OCI-LY1 (cell line): ENCODE data around the gene DLD.

Experiments used
- H2AFZ ChIP-seq: fragments of 200-600 bp; sonication (generic), shearing (Covaris generic); 2 replicates; pipeline ENCODE4 v1.6.0; 2014; ENCODE audit warnings: antibody characterized with exemption, mild to moderate bottlenecking, low read length
- H3F3A ChIP-seq: fragments of 200-600 bp; sonication (generic), shearing (Covaris generic); 2 replicates; pipeline ENCODE4 v1.6.0; 2014; ENCODE audit warnings: mild to moderate bottlenecking, antibody characterized with exemption, low read length, moderate library complexity; ENCODE audit not compliant: insufficient read depth
- H3K27ac ChIP-seq: fragments of 200-600 bp; sonication (generic); 2 replicates; pipeline ENCODE4 v1.5.1; 2014; ENCODE audit warnings: low read length, mixed run types, mild to moderate bottlenecking, low read depth; ENCODE audit not compliant: poor library complexity, severe bottlenecking
- H3K27me3 ChIP-seq: fragments of 200-600 bp; sonication (generic); 2 replicates; pipeline ENCODE4 v1.6.0; 2014; ENCODE audit warnings: antibody characterized with exemption, mild to moderate bottlenecking, low read length, moderate library complexity; ENCODE audit not compliant: insufficient read depth
- H3K36me3 ChIP-seq: fragments of 200-600 bp; sonication (generic); 2 replicates; pipeline ENCODE4 v1.6.1; 2014; ENCODE audit warnings: mild to moderate bottlenecking, antibody characterized with exemption, low read length, moderate library complexity, mixed read lengths; ENCODE audit not compliant: insufficient read depth
- H3K4me1 ChIP-seq: fragments of 200-600 bp; sonication (generic); 2 replicates; pipeline ENCODE4 v1.5.1; 2014; ENCODE audit warnings: mild to moderate bottlenecking, low read length, moderate library complexity; ENCODE audit not compliant: insufficient read depth, severe bottlenecking
- H3K4me2 ChIP-seq: fragments of 200-600 bp; sonication (generic), shearing (Covaris generic); 2 replicates; pipeline ENCODE4 v1.6.1; 2014; ENCODE audit warnings: low read length
- H3K4me3 ChIP-seq: fragments of 200-600 bp; sonication (generic); 2 replicates; pipeline ENCODE4 v1.5.1; 2014; ENCODE audit warnings: low read length, low read depth, mild to moderate bottlenecking, mixed read lengths; ENCODE audit not compliant: poor library complexity, severe bottlenecking
- H3K79me2 ChIP-seq: fragments of 200-600 bp; shearing (Covaris generic); 2 replicates; pipeline ENCODE4 v1.6.1; 2016; ENCODE audit warnings: mixed run types, low read length, mixed read lengths; ENCODE audit not compliant: insufficient read depth
- H3K9ac ChIP-seq: fragments of 200-600 bp; sonication (generic), shearing (Covaris generic); 2 replicates; pipeline ENCODE4 v1.6.1; 2014; ENCODE audit warnings: mild to moderate bottlenecking, low read length, mixed read lengths
- H3K9me2 ChIP-seq: fragments of 200-600 bp; sonication (generic), shearing (Covaris generic); 2 replicates; pipeline ENCODE4 v1.6.1; 2014; ENCODE audit warnings: low read depth, mild to moderate bottlenecking, low read length, mixed read lengths
- H3K9me3 ChIP-seq: fragments of 200-600 bp; shearing (Covaris generic); 2 replicates; pipeline ENCODE4 v1.6.1; 2014; ENCODE audit warnings: low read length, mixed read lengths
- H4K20me1 ChIP-seq: fragments of 200-600 bp; sonication (generic), shearing (Covaris generic); 2 replicates; pipeline ENCODE4 v1.6.0; 2016; ENCODE audit warnings: mild to moderate bottlenecking, low read length; ENCODE audit not compliant: insufficient read depth
- CTCF ChIP-seq: fragments of 200-600 bp; sonication (generic), shearing (Covaris generic); IDR thresholded peaks from 2 replicates; pipeline ENCODE4 v1.5.1; 2017; ENCODE audit warnings: mild to moderate bottlenecking, antibody characterized with exemption, low read length, moderate library complexity, mixed read lengths
- EZH2 ChIP-seq: fragments of 200-600 bp; sonication (generic), shearing (Covaris generic); IDR thresholded peaks from 2 replicates; pipeline ENCODE4 v1.8.0; 2017; ENCODE audit warnings: borderline replicate concordance, mixed run types, mild to moderate bottlenecking, antibody characterized with exemption, low read length, moderate library complexity, mixed read lengths

The DLD gene

GRCh38 chr7:107858280-107858679 lies 32.7 kb upstream of the DLD start:
- Histone ChIP-seq H3K4me2 (no peak overlapping the region), H3K9me3 (no peaks in the 10 kb centered on the region), H3K27ac (no peak overlapping the region), H3K9me2 (no peaks in the 10 kb centered on the region), H3K9ac (no peak overlapping the region), H3K36me3 (no peaks in the 10 kb centered on the region), H2AFZ (no peak overlapping the region), H3K4me1 (no peaks in the 10 kb centered on the region), H3K27me3 (0 out of 2 replicates have a peak, but pooled peaks cover 3% of the 10 kb centered on the region), H4K20me1 (no peaks in the 10 kb centered on the region), H3K79me2 (no peaks in the 10 kb centered on the region), H3K4me3 (no peak overlapping the region), H3F3A (no peaks in the 10 kb centered on the region)
- no peak for TF ChIP-seq EZH2
- TF ChIP-seq CTCF = no peak

- 0 out of 2 replicates have a peak, but pooled peaks cover 3% of the 10 kb centered on the region for H3K27me3 ChIP-seq
- no peak overlapping the region for H2AFZ ChIP-seq
- H3K36me3 ChIP-seq = no peaks in the 10 kb centered on the region
- no peaks in the 10 kb centered on the region for H3K79me2 ChIP-seq
- H4K20me1 ChIP-seq = no peaks in the 10 kb centered on the region
- H3K4me2 ChIP-seq = no peak overlapping the region
- H3F3A ChIP-seq = no peaks in the 10 kb centered on the region
- no peak overlapping the region for H3K9ac ChIP-seq
- H3K4me3 ChIP-seq = no peak overlapping the region
- no peaks in the 10 kb centered on the region for H3K9me2 ChIP-seq
- no peaks in the 10 kb centered on the region for H3K9me3 ChIP-seq
- H3K27ac ChIP-seq = no peak overlapping the region
- no peak for TF ChIP-seq EZH2
- no peak for TF ChIP-seq CTCF
- H3K4me1 ChIP-seq = no peaks in the 10 kb centered on the region
These were observed 30.6 kb upstream of the DLD start for GRCh38 chr7:107860279-107860961.

- Histone ChIP-seq H3K4me2 (no peak overlapping the region), H3K36me3 (no peaks in the 10 kb centered on the region), H3K27ac (no peak overlapping the region), H3K4me3 (no peak overlapping the region), H4K20me1 (no peaks in the 10 kb centered on the region), H3K27me3 (0 out of 2 replicates have a peak, but pooled peaks cover 3% of the 10 kb centered on the region), H3K9me3 (no peaks in the 10 kb centered on the region), H2AFZ (no peak overlapping the region), H3K79me2 (no peaks in the 10 kb centered on the region), H3K9me2 (no peaks in the 10 kb centered on the region), H3F3A (no peaks in the 10 kb centered on the region), H3K4me1 (no peaks in the 10 kb centered on the region), H3K9ac (no peak overlapping the region)
- TF ChIP-seq CTCF (no peak), EZH2 (no peak)
These were observed 29.9 kb upstream of the DLD start for GRCh38 chr7:107860981-107861652.
